GM18951 (cell line): Measurements from ENCODE around the gene SS18L1.

Experiments used
- POLR2A ChIP-seq: IDR thresholded peaks from 4 replicates; pipeline ENCODE4 v1.6.1; 2011; ENCODE audit warnings: mild to moderate bottlenecking; ENCODE audit not compliant: insufficient read length, insufficient read depth; ENCODE audit errors: extremely low read depth
- in situ Hi-C: fragments of 300-500 bp; cut with MboI; formaldehyde crosslinking; loops from one replicate; pipeline ENCODE4 v1.12.0; 2022; ENCODE audit warnings: low sequenced_read_pairs, mixed read lengths, inconsistent platforms; ENCODE audit not compliant: unreplicated experiment

SS18L1 gene

DNA sequence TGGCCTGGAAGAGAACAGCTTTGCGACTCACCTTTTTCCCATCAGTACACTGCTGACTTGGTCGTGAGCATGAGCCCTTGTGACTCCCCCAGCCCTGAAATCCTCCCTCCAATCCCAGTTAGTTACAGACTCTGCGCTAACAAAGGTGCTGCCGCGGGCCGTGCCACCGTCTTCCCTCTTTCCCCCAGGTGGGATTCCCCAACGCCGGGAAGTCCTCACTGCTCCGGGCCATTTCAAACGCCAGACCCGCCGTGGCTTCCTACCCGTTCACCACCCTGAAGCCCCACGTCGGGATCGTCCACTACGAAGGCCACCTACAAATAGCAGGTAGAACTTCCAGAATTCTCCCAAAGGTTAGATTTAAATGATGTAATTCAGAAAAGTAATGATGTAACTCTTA is 55.4 kb downstream of the SS18L1 start:
- TF ChIP-seq POLR2A, result no peak
- in situ Hi-C loops, result no loop called here

DNA sequence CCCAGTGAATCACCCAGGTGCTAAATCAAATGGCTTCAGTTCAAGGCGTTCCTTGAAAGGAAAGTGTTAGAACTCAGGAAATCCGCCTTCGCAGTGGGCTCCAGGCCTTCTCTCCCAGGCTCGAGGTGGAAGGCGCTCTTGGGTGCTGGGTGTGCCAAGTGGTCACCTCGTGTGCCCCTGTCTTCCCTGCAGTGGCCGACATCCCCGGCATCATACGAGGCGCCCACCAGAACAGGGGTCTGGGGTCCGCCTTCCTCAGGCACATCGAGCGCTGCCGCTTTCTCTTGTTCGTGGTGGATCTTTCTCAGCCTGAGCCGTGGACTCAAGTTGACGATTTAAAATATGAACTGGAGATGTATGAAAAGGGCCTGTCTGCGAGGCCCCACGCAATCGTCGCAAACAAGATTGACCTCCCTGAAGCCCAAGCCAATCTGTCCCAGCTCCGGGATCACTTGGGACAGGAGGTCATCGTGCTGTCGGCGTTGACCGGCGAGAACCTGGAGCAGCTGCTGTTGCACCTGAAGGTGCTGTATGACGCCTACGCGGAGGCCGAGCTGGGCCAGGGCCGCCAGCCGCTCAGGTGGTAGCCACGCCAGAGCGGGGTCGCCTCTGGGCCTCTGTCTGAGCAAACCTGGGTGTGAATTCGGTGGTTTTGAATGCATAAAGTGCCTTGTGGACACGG is 57.1 kb downstream of the SS18L1 start:
- in situ Hi-C loops, result no loop called here
- no peak for TF ChIP-seq POLR2A

GRCh38 chr20:62201173-62202082 is 57.9 kb downstream of the SS18L1 start:
- in situ Hi-C loops, result no loop called here
- no peak for TF ChIP-seq POLR2A

- in situ Hi-C loops, result no loop called here
Measured at GRCh38 chr20:62202083-62202395, 58.5 kb downstream of the SS18L1 start.

GRCh38 chr20:62202676-62203377 is 59.3 kb downstream of the SS18L1 start:
- TF ChIP-seq POLR2A, result no peak
- in situ Hi-C loops, result no loop called here

More at GRCh38 chr20:62202083-62202395, 58.5 kb downstream of the SS18L1 start:
- TF ChIP-seq POLR2A, result no peak

- in situ Hi-C loops, result no loop called here
- no peak for TF ChIP-seq POLR2A
Measured at GRCh38 chr20:62203378-62204030, 59.9 kb downstream of the SS18L1 start.

- no peak for TF ChIP-seq POLR2A
- in situ Hi-C loops, result no loop called here
Measured at GRCh38 chr20:62205618-62206387, 62.2 kb downstream of the SS18L1 start.

DNA sequence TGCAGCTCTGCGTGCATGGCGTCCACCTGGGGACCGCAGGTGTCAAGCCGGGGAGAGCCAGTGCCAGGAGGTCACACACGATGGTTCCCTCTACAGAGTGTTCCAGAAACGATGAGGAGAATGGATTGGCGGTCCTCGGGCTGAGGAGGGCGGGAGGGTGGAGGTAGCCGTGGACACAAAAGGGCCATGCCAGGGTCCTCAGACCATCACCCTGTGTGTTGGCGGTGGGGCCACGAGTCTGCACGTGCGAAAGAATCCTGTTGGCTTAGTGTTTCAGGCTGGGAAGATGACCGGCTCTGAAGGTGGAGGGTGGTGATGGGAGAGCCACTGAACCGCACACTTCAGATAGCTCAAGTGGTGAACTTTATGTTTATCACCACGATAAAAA is 62.8 kb downstream of the SS18L1 start:
- in situ Hi-C loops, result no loop called here

DNA sequence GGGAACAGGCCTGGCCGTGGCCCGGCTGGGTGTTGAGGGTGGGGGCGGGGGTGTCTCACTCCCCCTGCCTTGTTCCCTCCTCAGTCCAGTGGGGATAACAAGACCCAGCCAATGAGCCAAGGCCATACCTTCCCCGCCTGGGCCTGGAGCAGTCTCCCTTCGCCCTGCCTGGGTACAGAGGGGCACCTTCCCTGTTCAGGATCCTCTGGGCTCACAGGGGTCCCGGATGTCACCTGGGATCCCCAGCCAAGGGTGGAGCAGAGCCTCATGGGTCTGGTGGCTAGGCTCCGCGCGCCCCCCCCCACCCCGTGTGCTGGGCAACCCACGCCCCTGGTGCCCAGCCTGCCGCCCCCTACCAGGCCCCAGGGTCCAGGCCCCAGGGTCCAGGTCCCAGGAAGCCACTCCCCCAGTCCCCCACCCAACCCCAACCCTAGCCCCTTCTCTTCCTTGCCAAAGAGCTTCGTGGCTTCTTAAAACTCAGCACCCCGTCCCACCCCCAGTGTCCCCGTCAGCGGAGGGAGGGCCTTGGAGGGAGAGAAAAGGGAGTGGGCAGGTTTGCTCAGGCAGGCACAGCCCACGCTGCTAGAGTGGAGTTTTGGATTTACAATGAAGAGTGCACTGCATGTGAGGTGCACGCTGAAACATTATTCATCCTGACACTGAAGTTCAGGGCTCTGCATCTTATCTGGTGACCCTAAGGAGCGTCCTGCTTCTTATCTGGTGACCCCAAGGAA is 64.7 kb downstream of the SS18L1 start:
- in situ Hi-C loops, result no loop called here
- TF ChIP-seq POLR2A, result no peak

More for the DNA sequence above, 62.8 kb downstream of the SS18L1 start:
- no peak for TF ChIP-seq POLR2A

DNA sequence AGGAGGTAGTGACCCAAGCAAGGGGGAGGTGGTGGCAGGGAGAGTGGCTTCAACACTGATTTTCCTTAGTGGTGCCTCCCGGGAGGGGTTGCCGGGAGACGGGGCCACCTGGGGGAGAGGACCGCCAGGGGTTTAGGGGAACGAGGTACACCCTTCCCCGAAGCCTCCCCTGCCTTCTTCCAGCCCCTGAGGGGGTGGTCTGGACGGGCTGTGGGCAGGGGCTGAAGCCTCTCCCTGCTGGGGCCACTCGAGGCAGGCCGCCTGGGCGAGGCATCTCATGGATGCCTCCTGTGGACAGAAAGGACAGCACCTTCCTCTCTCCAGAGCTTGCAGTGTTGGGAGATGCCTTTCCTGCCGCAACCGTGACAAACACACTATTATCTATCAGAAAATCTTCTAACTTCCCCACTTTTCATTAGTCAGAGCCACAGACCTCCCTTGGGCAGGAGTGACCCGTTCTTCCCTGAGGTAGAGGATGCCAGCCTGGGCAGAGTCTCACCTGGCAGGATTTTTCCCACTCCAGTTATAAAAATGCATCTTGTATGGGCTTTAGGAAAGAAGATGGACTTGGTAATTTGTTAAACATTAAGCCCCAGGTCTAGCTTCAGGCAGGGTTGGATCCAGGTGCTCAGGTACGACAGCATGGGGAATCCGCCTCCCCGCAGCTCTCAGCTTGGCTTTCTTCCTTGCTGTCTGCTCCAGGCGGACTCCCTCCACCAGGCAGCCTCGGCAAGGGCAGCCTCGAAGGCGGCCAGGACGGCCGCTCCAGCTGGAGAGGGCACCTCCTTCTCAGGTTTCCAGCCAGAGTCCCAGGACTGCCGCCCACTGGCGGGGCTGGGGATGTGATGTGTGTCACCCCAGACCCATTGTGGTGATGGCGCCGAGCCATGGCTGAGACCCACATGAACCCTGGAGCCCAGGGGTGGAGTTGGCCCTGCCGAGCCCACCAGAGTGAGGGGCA is 65.5 kb downstream of the SS18L1 start:
- in situ Hi-C loops, result no loop called here
- no peak for TF ChIP-seq POLR2A

GRCh38 chr20:62209850-62210495 is 66.4 kb downstream of the SS18L1 start:
- in situ Hi-C loops, result no loop called here
- TF ChIP-seq POLR2A, result no peak

DNA sequence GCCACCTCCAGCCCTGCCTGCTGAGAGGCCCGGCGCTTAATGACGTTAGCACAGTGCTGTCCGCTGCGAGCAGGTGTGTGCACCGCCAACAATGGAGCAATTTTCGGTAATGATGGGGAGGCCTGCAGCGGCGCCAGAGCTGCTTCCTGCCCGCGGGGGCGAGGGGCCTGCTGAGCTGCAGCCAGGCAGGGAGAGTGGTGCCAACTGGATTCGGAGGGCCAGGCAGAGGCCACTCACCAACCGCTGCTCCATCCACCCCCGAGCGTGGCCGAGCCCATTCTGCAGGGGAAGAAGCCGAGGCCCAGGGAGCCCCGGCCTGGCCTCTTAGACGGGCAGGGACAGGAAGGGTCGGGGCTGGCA is 66.9 kb downstream of the SS18L1 start:
- no peak for TF ChIP-seq POLR2A
- in situ Hi-C loops, result no loop called here
